Activated CD4-positive, alpha-beta T cell treated with anti-CD3 and anti-CD28 coated beads for 1 hour (primary cell): Measurements from ENCODE around the gene ZNF276.

Experiments used
- DNase-seq: peaks from one replicate; pipeline ENCODE4 v3.0.0-alpha.2; 2020

ZNF276 gene

DNA sequence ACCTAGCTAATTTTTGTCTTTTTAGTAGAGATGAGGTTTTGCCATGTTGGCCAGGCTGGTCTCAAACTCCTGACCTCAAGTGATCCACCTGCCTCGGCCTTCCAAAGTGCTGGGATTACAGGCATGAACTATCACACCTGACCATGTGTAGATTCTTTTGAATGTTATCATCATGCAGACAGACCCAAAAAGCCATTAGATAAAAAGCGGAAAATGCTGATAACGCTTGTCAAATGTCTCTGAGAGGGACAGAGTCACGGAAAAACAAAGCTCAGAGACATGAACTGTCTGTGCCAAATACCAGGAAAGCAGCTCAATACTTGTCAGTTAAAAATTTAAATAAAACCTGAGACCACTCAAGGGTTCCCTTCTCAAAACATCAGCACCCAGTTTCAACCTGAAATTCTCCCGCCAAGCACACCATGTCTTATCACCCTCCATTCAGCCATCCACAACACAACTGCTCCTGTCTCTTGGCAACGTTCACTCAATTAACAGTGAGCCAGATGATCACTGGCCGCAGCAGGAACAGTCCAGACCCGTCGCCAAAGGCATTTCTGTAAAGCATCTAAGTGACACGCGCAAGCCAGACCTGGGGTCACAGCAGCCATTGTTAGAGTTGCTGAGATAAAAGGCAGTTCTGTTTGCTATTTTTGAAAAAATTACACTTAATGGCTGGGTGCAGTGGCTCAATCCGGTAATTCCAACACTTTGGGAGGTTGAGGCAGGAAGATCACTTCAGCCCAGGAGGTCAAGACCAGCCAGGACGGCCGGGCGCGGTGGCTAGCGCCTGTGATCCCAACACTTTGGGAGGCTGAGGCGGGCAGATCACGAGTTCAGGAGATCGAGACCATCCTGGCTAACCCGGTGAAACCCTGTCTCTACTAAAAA, 65.4 kb downstream of the ZNF276 start:
- no peak for DNase-seq

GRCh38 chr16:89787365-89787805, 66.0 kb downstream of the ZNF276 start:
- no peak for DNase-seq
